HepG2 (cell line): ENCODE measurements around the gene CDK17. TPM values are rescaled to one million over a fixed set of nuclear protein-coding genes. Genes with fewer than 3 reads are reported as not detected.

Experiments used
- HNF4A ChIP-seq: sonication (generic); formaldehyde crosslinking; IDR thresholded peaks from 2 replicates; pipeline ENCODE4 v1.4.0; 2020; ENCODE audit warnings: missing genetic modification reagents
- NR1H2 ChIP-seq: sonication (generic); formaldehyde crosslinking; IDR thresholded peaks from 2 replicates; pipeline ENCODE4 v1.8.1; 2022; ENCODE audit warnings: low read depth, missing genetic modification reagents, borderline replicate concordance
- SKIL ChIP-seq: sonication (generic); formaldehyde crosslinking; IDR thresholded peaks from 2 replicates; pipeline ENCODE4 v1.8.0; 2022; ENCODE audit warnings: missing genetic modification reagents, mild to moderate bottlenecking, moderate library complexity, borderline replicate concordance
- SOX13 ChIP-seq, 3 experiments: fragments of 450-650 bp in 1 of 3; sonication (generic) in 1 of 3; formaldehyde crosslinking in 1 of 3; IDR thresholded peaks in 2 of 3; conservative IDR thresholded peaks in 1 of 3; 2 replicates each; pipeline versions ENCODE4 v1.5.0 to v1.6.1; 2016 to 2020; ENCODE audit warnings: antibody characterized with exemption in 1 of 3, mild to moderate bottlenecking in 1 of 3, missing compliant biosample characterization in 1 of 3, missing genetic modification reagents in 1 of 3, moderate library complexity in 1 of 3
- SOX6 ChIP-seq, 2 experiments: fragments of 450-650 bp in 1 of 2; sonication (generic) in 1 of 2; formaldehyde crosslinking in 1 of 2; IDR thresholded peaks; 2 replicates each; pipeline versions ENCODE4 v1.4.0 to v1.6.1; 2017 to 2020; ENCODE audit warnings: antibody characterized with exemption in 1 of 2, mild to moderate bottlenecking in 1 of 2, missing genetic modification reagents in 1 of 2
- ZBED4 ChIP-seq: sonication (generic); formaldehyde crosslinking; IDR thresholded peaks from 2 replicates; pipeline ENCODE4 v1.4.0; 2020; ENCODE audit warnings: missing genetic modification reagents, borderline replicate concordance
- ZNF142 ChIP-seq: sonication (generic); formaldehyde crosslinking; IDR thresholded peaks from 2 replicates; pipeline ENCODE4 v1.4.0; 2020; ENCODE audit warnings: missing genetic modification reagents
- ZNF333 ChIP-seq: sonication (generic); formaldehyde crosslinking; IDR thresholded peaks from 2 replicates; pipeline ENCODE4 v1.4.0; 2020; ENCODE audit warnings: mild to moderate bottlenecking, missing genetic modification reagents, borderline replicate concordance
- ZNF460 ChIP-seq: sonication (generic); formaldehyde crosslinking; IDR thresholded peaks from 2 replicates; pipeline ENCODE4 v1.5.1; 2020; ENCODE audit warnings: missing genetic modification reagents, mild to moderate bottlenecking, borderline replicate concordance
- ZNF614 ChIP-seq: IDR thresholded peaks from 2 replicates; pipeline ENCODE4 v1.6.1; 2018; ENCODE audit warnings: missing biosample characterization, missing genetic modification reagents, inconsistent platforms, borderline replicate concordance
- ZNF629 ChIP-seq: sonication (generic); formaldehyde crosslinking; conservative IDR thresholded peaks from 2 replicates; pipeline ENCODE4 v1.5.0; 2020; ENCODE audit warnings: missing genetic modification reagents
- ZNF777 ChIP-seq: sonication (generic); formaldehyde crosslinking; IDR thresholded peaks from 2 replicates; pipeline ENCODE4 v1.4.0; 2020; ENCODE audit warnings: missing genetic modification reagents
- polyA plus RNA-seq, 8 experiments: library from polyadenylated mRNA; depleted of rRNA in 3 of 8; stranded (reverse) in 7 of 8; unstranded in 1 of 8; fragments of >200 nt; fragmentation: Illumina TruSeq in 4 of 8; extraction: Trizol in 4 of 8; gene quantifications; 2 replicates each; pipeline versions ENCODE4 v1.2.1 to v1.2.3, GENCODE V29; 2011 to 2016; ENCODE audit warnings: low read depth in 4 of 8, missing spikeins in 1 of 8, mixed read lengths in 1 of 8; ENCODE audit not compliant: insufficient read depth in 1 of 8
- total RNA-seq, 5 experiments: library from RNA; depleted of rRNA; stranded (reverse); fragments of >200 nt; fragmentation: Illumina TruSeq; extraction: Trizol; gene quantifications; 2 replicates each; pipeline ENCODE4 v1.2.3, GENCODE V29; 2016; ENCODE audit warnings: low read depth in 1 of 5
- TF ChIP-seq, protein P1 (sequence below): sonication (generic); formaldehyde crosslinking; IDR thresholded peaks from 2 replicates; pipeline ENCODE4 v1.4.0; 2020; ENCODE audit warnings: mild to moderate bottlenecking, missing genetic modification reagents
- TF ChIP-seq, protein P2 (sequence below): sonication (generic); formaldehyde crosslinking; IDR thresholded peaks from 2 replicates; pipeline ENCODE4 v1.5.0; 2020; ENCODE audit warnings: missing genetic modification reagents, mild to moderate bottlenecking, borderline replicate concordance

CDK17 gene
- total and polyA plus RNA-seq, 2 of the 13 experiments (the other 11 are each of a cell fraction or from before 2014, with no cell fraction given) = 9.9 to 22.3 TPM

DNA sequence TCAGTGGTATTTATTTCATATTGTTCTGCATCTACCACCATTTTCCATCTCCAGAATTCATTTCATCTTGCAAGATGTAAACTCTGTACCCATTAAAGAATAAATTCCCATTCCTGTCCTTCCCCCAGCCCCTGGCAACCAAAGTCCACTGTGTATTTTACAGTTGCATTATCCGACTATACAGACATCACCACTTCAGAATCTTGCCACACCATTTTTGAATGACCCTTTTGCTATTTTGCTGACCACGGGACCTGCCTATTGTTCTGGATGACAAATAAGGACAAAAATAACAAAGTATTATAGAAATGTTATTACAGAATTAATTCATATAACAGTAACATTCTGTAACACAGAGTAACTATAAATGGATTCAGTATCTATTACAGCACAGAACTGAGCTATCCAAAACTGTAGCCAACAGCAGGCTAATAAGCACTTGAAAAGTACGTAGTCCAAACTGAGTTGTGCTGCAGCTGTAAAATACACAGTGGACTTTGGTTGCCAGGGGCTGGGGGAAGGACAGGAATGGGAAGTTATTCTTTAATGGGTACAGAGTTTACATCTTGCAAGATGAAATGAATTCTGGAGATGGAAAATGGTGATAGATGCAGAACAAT, 61.3 kb downstream of the CDK17 start (continued):
- TF ChIP-seq ZBED4 (CRISPR knock-in tag) (no peak), ZNF460 (CRISPR knock-in tag) (no peak), SKIL (no peak), HNF4A (peak; percentile 94), ZNF629 (CRISPR knock-in tag) (peak; percentile 55; the same call in 1 of the 2 replicates), NR1H2 (CRISPR knock-in tag) (no peak), ZNF142 (CRISPR knock-in tag) (no peak), SOX13 (IDR thresholded peaks at IDR 0.05) (no peak), SOX13 (CRISPR knock-in tag; conservative IDR thresholded peaks at IDR 0.05 in 1 of 2, IDR thresholded peaks at IDR 0.05 in 1 of 2) (peak in 1 of 2 experiments; percentile 55; a peak in 1 of 4 replicates), ZNF333 (CRISPR knock-in tag) (no peak), ZNF777 (CRISPR knock-in tag) (no peak), ZNF614 (CRISPR knock-in tag) (0 out of 2 replicates have a peak, but pooled peaks have one; percentile 27), SOX6 (IDR thresholded peaks at IDR 0.05) (no peak), SOX6 (CRISPR knock-in tag; IDR thresholded peaks at IDR 0.05) (0 out of 2 replicates have a peak, but pooled peaks have one; percentile 18)
- TF ChIP-seq, protein P1, sequence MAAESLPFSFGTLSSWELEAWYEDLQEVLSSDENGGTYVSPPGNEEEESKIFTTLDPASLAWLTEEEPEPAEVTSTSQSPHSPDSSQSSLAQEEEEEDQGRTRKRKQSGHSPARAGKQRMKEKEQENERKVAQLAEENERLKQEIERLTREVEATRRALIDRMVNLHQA (CRISPR knock-in tag) = no peak
- TF ChIP-seq, protein P2, sequence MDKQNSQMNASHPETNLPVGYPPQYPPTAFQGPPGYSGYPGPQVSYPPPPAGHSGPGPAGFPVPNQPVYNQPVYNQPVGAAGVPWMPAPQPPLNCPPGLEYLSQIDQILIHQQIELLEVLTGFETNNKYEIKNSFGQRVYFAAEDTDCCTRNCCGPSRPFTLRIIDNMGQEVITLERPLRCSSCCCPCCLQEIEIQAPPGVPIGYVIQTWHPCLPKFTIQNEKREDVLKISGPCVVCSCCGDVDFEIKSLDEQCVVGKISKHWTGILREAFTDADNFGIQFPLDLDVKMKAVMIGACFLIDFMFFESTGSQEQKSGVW (CRISPR knock-in tag) = no peak
